Measurements from ENCODE around the gene SEMA4D. TPM values are rescaled to one million over a fixed set of nuclear protein-coding genes. Genes with fewer than 3 reads are reported as not detected.
A peak's percentile ranks its signal among the peaks of the same experiment; 100 is the strongest.

The SEMA4D gene
- total RNA-seq, 1 experiment from 2014 or later, result 8.0 TPM

GRCh38 chr9:89519366-89519805, 21.5 kb upstream of the SEMA4D start:
- Histone ChIP-seq H3K9me2 (replicated peaks; ENCODE audit: low read length) (no peaks in the 10 kb centered on the region), H3K4me2 (ENCODE audit: low read length) (no peak overlapping the region), H4K20me1 (ENCODE audit: low read length) (no peaks in the 10 kb centered on the region), H3K4me3 (ENCODE audit: low read length) (no peak overlapping the region), H3K27me3 (ENCODE audit: low read length) (no peaks in the 10 kb centered on the region), H3K4me1 (ENCODE audit: insufficient read depth, low read length) (peaks cover 9% of the 10 kb centered on the region), H2AFZ (ENCODE audit: low read length) (no peak overlapping the region), H3K27ac (ENCODE audit: low read length) (no peak overlapping the region), H3K9ac (ENCODE audit: low read length) (no peak overlapping the region), H3K36me3 (ENCODE audit: low read depth, low read length) (no peaks in the 10 kb centered on the region), H3K79me2 (ENCODE audit: low read length) (no peaks in the 10 kb centered on the region), H3K9me3 (ENCODE audit: low read length) (no peaks in the 10 kb centered on the region), H3F3A (ENCODE audit: low read length, unreplicated experiment) (no peaks in the 10 kb centered on the region)
- ATAC-seq (peak; percentile 57), DNase-seq (peak; percentile 57)
- CTCF ChIA-PET, result no interaction called here
- intact Hi-C loops (cut with micrococcal nuclease), result no loop called here
- BruUV-seq (replicated peaks), result no TSS peak
- POLR2A ChIA-PET (ENCODE audit: unreplicated experiment), result interaction anchor here (0.5 to 0.7 kb wide), 2 partner anchors 27 to 30 kb away, joined by 3 to 4 read pairs; no protein-coding TSS in a partner anchor
- TF ChIP-seq, protein P1, sequence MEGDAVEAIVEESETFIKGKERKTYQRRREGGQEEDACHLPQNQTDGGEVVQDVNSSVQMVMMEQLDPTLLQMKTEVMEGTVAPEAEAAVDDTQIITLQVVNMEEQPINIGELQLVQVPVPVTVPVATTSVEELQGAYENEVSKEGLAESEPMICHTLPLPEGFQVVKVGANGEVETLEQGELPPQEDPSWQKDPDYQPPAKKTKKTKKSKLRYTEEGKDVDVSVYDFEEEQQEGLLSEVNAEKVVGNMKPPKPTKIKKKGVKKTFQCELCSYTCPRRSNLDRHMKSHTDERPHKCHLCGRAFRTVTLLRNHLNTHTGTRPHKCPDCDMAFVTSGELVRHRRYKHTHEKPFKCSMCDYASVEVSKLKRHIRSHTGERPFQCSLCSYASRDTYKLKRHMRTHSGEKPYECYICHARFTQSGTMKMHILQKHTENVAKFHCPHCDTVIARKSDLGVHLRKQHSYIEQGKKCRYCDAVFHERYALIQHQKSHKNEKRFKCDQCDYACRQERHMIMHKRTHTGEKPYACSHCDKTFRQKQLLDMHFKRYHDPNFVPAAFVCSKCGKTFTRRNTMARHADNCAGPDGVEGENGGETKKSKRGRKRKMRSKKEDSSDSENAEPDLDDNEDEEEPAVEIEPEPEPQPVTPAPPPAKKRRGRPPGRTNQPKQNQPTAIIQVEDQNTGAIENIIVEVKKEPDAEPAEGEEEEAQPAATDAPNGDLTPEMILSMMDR (conservative IDR thresholded peaks at IDR 0.05; ENCODE audit: low read depth, low read length), result no peak
- no peak for TF ChIP-seq EZH2phosphoT487 (IDR thresholded peaks at IDR 0.05; ENCODE audit: borderline replicate concordance, low read length)
- TF ChIP-seq EZH2 (IDR thresholded peaks at IDR 0.05; ENCODE audit: low read length, unreplicated experiment), result no peak

DNA sequence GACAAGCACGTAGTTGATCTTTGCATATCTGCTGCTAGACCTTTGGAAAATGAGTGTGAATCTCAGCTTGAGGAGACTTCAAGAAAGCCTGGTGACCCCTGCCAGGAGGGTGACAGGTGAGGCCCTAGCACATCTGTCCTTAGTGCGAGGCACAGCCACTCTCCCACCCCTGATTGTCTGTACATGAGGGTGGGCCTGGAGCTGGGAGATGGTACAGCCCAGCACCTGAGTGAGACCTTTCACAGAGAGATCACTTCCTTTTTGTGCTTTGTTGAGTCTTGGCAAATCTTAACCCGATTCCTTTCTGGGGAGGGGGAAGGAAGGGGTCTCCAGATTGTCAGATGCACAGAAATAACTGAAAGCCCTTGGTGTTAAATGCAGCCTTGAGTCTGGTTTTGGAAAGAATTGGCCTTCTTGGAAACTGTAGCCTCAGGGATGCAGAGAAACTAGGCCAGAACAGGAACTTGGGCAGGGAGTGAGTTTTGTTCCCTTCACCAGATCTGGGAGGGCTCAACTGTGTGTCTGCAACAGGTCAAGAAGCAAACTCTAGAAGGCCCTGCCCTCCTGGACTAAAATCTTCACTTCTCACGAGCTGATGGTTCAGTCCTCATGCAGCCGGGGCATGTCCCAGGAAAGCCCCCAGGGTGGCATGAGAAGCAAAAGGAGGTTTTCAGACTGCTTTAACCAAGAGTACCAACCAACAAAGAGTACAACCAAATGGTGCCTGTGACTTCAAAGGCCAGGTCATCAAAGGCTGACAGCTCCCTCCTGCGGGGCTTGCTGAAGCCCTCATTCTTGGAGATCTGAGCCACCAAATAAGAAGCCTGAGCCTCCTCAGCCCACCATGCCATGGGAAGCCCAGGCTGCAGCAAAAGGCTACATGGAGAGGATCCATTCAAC, 20.8 kb upstream of the SEMA4D start:
- CTCF ChIA-PET, result no interaction called here
- no peak overlapping the region for H2AFZ ChIP-seq (ENCODE audit: low read length)
- H3K9me2 ChIP-seq (replicated peaks; ENCODE audit: low read length), result no peaks in the 10 kb centered on the region

More for the DNA sequence above, 20.8 kb upstream of the SEMA4D start:
- no peak for DNase-seq
- Histone ChIP-seq H3K4me2 (ENCODE audit: low read length) (no peak overlapping the region), H3K27ac (ENCODE audit: low read length) (no peak overlapping the region), H3F3A (ENCODE audit: low read length, unreplicated experiment) (no peaks in the 10 kb centered on the region), H3K9ac (ENCODE audit: low read length) (no peak overlapping the region), H3K4me1 (ENCODE audit: insufficient read depth, low read length) (peaks cover 9% of the 10 kb centered on the region), H4K20me1 (ENCODE audit: low read length) (no peaks in the 10 kb centered on the region), H3K4me3 (ENCODE audit: low read length) (no peak overlapping the region), H3K79me2 (ENCODE audit: low read length) (no peaks in the 10 kb centered on the region), H3K9me3 (ENCODE audit: low read length) (no peaks in the 10 kb centered on the region), H3K27me3 (ENCODE audit: low read length) (no peaks in the 10 kb centered on the region), H3K36me3 (ENCODE audit: low read depth, low read length) (no peaks in the 10 kb centered on the region)
- BruUV-seq (replicated peaks), result no TSS peak
- ATAC-seq, result no peak
- TF ChIP-seq, protein P1 (conservative IDR thresholded peaks at IDR 0.05; ENCODE audit: low read depth, low read length), result no peak
- TF ChIP-seq EZH2 (IDR thresholded peaks at IDR 0.05; ENCODE audit: low read length, unreplicated experiment) (no peak), EZH2phosphoT487 (IDR thresholded peaks at IDR 0.05; ENCODE audit: borderline replicate concordance, low read length) (no peak)
- POLR2A ChIA-PET (ENCODE audit: unreplicated experiment), result no interaction called here
- intact Hi-C loops (cut with micrococcal nuclease), result no loop called here
